ENCODE results near the gene FAM174B. TPM values are rescaled to one million over a fixed set of nuclear protein-coding genes. Genes with fewer than 3 reads are reported as not detected.

Gene FAM174B
- total RNA-seq, 1 experiment from 2014 or later, result 0.30 TPM

- intact Hi-C loops (cut with micrococcal nuclease), result no loop called here
- BruUV-seq (replicated peaks), result no TSS peak
- ChIA-PET POLR2A (no interaction called here), RAD21 (ENCODE audit: low non-redundant PET in 1 of 2, low total read pairs in 2 of 2, uncharacterized antibody in 2 of 2, unreplicated experiment in 2 of 2) (no interaction called here), CTCF (no interaction called here)
- no peak for TF ChIP-seq JUND (IDR thresholded peaks at IDR 0.05)
- TF ChIP-seq EZH2 (IDR thresholded peaks at IDR 0.05), result no peak
- TF ChIP-seq EGR1 (IDR thresholded peaks at IDR 0.05; ENCODE audit: low read depth), result no peak
- no peak for TF ChIP-seq CTCF (IDR thresholded peaks at IDR 0.05 in 2 of 3, conservative IDR thresholded peaks at IDR 0.05 in 1 of 3; ENCODE audit: borderline replicate concordance in 1 of 3, insufficient read depth in 1 of 3, low read depth in 2 of 3, low read length in 2 of 3)
- no peak for TF ChIP-seq CBX3 (IDR thresholded peaks at IDR 0.05; ENCODE audit: low read depth)
- TF ChIP-seq REST (IDR thresholded peaks at IDR 0.05; ENCODE audit: low read depth), result no peak
- TF ChIP-seq SRF (IDR thresholded peaks at IDR 0.05; ENCODE audit: low read depth), result no peak
- no peak for TF ChIP-seq ATF3 (IDR thresholded peaks at IDR 0.05)
- no peak for TF ChIP-seq CEBPB (IDR thresholded peaks at IDR 0.05; ENCODE audit: low read depth)
- no peak for TF ChIP-seq ELF1 (IDR thresholded peaks at IDR 0.05; ENCODE audit: borderline replicate concordance, low read depth)
- Histone ChIP-seq H3K4me1 (ENCODE audit: control insufficient read depth in 1 of 2, insufficient read depth in 2 of 2, low read length in 2 of 2) (peaks cover 0 to 5% of the 10 kb centered on the region in 2 experiments; a peak in 1 of 4 replicates), H2AFZ (ENCODE audit: low read depth, low read length, poor library complexity, severe bottlenecking) (no peak overlapping the region), H3K79me2 (ENCODE audit: insufficient read depth, low read length) (no peaks in the 10 kb centered on the region), H4K20me1 (ENCODE audit: insufficient read depth) (no peaks in the 10 kb centered on the region), H3K9me2 (ENCODE audit: insufficient read depth) (no peaks in the 10 kb centered on the region), H3K9me3 (ENCODE audit: control insufficient read depth in 1 of 2, insufficient read depth in 1 of 2, low read depth in 1 of 2, low read length in 2 of 2) (no peaks in the 10 kb centered on the region), H3K36me3 (ENCODE audit: control insufficient read depth in 1 of 2, insufficient read depth in 2 of 2, low read length in 2 of 2) (no peaks in the 10 kb centered on the region), H3K27ac (ENCODE audit: low read depth, low read length) (no peak overlapping the region), H3K4me2 (ENCODE audit: low read length) (no peak overlapping the region), H3K27me3 (ENCODE audit: insufficient read depth, low read length) (no peaks in the 10 kb centered on the region), H3K9ac (ENCODE audit: low read length) (no peak overlapping the region), H3K4me3 (replicated peaks in 1 of 2; ENCODE audit: low read depth in 1 of 2, low read length in 2 of 2) (no peak overlapping the region)
- ATAC-seq (no peak), DNase-seq (ENCODE audit: low read depth, low spot score) (no peak)
These were observed 21.5 kb downstream of the FAM174B start for GRCh38 chr15:92634060-92634459.

Data from HCT116 (cell line).